AG04449 (cell line): ENCODE measurements around the gene ARHGEF7.

Source experiments
- CTCF ChIA-PET: fragments of 350-600 bp; formaldehyde crosslinking; extraction: SDS; loops from one replicate; lab custom pipeline; 2021; ENCODE audit warnings: antibody characterized with exemption; lab: Yijun Ruan, JAX
- POLR2A ChIA-PET: fragments of 400-600, 350-600 bp; formaldehyde crosslinking; extraction: SDS; loops from one replicate; lab custom pipeline; 2020; ENCODE audit warnings: antibody characterized with exemption, inconsistent platforms; lab: Yijun Ruan, JAX
- DNase-seq: peaks from one replicate; pipeline ENCODE4 v3.0.0-alpha.2; 2010; ENCODE audit warnings: low read depth, low spot score
- H3K4me3 ChIP-seq: 2 replicates; pipeline ENCODE4 v1.5.1; 2011; ENCODE audit warnings: low read depth, mild to moderate bottlenecking, control low read depth, low read length
- TF ChIP-seq, protein P1 (sequence below): IDR thresholded peaks from one replicate; pipeline ENCODE4 v1.5.1; 2011; ENCODE audit warnings: mild to moderate bottlenecking, moderate library complexity, low read length, control low read depth, inconsistent platforms; ENCODE audit not compliant: insufficient read depth; ENCODE audit errors: missing control alignments

The ARHGEF7 gene

DNA sequence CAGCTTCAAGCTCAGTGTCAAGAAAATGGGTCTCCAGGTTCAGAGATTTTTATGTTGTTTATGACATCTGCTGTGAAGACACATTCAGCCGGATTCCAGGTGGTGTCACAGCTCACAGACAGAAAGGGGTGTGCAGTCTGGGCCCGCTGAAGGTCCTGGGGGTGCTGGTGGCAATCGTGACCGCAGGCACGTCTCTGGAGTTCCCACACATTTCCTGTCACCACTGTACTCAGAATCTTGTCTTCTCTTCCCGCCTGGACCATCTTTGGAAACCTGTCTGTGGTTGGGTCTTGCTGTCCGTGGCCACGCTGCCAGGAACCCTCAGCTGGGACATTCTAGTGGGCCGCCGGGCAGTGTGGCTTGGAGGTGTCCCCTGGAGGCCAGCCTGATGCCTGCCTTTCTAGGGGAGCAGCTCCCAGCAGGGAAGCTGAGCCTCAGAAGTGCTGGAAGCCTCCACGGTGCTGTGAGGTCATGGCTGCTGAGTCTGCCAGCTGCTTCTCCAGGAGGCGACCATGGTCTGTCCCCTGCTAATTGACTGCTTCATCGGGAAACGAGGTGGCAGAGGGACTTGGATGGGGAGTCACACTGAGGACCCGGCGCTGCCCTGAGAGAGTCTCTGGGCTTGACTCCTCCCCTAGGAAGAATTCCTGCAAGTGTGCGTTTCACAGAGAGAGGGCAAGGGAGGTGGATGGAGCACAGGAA is 209.0 kb downstream of the ARHGEF7 start:
- ChIA-PET POLR2A (no interaction called here), CTCF (no interaction called here)
- TF ChIP-seq, protein P1, sequence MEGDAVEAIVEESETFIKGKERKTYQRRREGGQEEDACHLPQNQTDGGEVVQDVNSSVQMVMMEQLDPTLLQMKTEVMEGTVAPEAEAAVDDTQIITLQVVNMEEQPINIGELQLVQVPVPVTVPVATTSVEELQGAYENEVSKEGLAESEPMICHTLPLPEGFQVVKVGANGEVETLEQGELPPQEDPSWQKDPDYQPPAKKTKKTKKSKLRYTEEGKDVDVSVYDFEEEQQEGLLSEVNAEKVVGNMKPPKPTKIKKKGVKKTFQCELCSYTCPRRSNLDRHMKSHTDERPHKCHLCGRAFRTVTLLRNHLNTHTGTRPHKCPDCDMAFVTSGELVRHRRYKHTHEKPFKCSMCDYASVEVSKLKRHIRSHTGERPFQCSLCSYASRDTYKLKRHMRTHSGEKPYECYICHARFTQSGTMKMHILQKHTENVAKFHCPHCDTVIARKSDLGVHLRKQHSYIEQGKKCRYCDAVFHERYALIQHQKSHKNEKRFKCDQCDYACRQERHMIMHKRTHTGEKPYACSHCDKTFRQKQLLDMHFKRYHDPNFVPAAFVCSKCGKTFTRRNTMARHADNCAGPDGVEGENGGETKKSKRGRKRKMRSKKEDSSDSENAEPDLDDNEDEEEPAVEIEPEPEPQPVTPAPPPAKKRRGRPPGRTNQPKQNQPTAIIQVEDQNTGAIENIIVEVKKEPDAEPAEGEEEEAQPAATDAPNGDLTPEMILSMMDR, result no peak
- no peak overlapping the region for H3K4me3 ChIP-seq
- DNase-seq, result no peak

DNA sequence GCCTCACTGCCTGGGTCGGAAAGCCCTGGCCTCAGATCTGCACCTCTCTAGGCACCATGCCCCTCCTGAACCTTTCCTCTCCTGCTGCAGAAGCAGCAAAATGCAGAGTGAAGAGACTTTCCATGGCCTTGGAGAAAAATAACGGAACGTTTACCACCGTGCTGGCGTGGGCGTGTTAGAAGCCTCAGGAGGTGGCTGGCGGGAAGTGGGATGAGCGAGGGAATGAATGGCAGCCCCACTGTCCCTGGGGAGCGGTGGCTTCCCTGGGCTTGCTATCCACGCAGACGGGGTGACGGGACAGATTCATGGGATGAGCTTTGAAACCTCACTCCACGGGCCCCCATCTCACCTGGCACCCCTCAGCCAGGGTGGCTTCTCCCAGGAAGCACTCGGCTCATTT is 209.6 kb downstream of the ARHGEF7 start:
- no peak overlapping the region for H3K4me3 ChIP-seq
- ChIA-PET CTCF (no interaction called here), POLR2A (no interaction called here)
- DNase-seq, result no peak
- TF ChIP-seq, protein P1, result no peak

DNA sequence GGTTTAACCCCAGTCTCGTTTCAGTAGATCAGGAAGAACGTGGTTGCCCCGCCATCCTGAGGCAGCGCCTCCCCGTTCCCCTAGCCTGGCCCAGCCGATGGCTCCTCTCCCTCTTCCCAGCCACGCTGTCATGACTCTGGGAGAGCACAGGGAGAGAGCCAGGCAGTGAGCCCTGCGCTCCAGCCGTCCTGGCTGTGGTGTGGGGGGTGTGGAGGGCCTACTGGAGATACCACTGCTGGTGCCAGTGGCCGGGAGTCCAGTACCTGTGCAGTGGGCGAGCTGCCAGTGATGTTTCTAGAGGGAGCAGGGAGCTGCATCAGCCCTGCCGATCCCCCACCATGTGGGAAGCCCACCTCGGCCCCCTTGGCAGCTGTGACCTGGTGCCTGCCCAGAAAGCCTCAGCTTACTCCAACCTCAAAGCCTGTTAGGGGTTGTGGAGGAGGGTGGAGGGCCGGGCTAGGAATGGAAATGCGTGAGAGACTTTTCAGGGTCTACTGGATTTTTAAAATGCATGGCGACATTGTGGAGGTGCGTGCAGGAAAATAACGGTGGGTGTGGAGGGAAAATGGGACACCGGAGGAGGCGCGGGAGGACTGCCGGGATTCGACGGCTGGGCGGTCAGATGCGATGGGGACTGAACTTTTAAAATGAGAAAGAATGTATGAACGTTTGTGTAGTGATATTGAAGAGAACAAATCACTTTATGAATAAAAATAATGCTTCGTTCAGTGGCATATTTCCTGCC is 210.2 kb downstream of the ARHGEF7 start:
- TF ChIP-seq, protein P1, result no peak
- no peak overlapping the region for H3K4me3 ChIP-seq
- ChIA-PET POLR2A (no interaction called here), CTCF (no interaction called here)
- DNase-seq, result no peak

DNA sequence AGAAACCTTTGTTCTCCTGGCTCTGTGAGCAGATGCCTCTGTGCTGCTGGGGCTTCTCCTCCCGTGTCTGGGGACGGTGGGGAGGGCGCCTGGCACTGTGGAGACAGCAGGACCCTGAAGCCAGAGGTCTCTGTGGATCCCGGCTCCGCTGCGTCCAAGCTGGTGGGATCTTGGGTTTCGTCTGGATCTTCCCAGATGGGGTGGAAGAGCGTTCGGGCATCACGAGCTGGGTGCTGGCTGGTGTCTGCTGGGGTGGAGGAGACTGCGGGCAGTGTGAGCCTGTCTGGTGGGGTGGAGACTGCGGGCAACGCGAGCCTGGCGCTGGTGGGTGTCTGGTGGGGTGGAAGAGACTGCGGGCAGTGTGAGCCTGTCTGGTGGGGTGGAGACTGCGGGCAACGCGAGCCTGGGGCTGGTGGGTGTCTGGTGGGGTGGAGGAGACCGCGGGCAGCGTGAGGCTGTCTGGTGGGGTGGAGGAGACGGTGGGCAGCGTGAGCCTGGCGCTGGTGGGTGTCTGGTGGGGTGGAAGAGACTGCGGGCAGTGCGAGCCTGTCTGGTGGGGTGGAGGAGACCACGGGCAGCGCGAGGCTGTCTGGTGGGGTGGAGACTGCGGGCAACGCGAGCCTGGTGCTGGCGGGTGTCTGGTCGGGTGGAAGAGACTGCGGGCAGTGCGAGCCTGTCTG is 211.0 kb downstream of the ARHGEF7 start:
- TF ChIP-seq, protein P1, result no peak
- ChIA-PET CTCF (no interaction called here), POLR2A (no interaction called here)
- DNase-seq, result no peak
- no peak overlapping the region for H3K4me3 ChIP-seq

DNA sequence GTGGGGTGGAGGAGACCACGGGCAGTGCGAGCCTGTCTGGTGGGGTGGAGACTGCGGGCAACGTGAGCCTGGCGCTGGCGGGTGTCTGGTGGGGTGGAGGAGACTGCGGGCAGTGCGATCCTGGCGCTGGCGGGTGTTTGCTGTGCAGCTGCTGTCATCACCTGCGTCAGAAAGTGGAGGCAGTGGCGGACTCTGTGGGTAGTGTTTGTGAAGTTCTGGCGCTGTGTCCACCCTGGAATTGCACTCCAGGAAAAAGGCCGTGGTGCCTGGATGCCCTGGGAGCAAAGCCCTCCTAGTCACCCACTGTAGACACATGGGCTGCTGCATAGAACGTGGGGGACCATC is 211.5 kb downstream of the ARHGEF7 start:
- DNase-seq, result no peak
- TF ChIP-seq, protein P1, result no peak
- H3K4me3 ChIP-seq, result no peak overlapping the region
- ChIA-PET POLR2A (no interaction called here), CTCF (no interaction called here)
